ENCODE data around the gene USP35. TPM values are rescaled to one million over a fixed set of nuclear protein-coding genes. Genes with fewer than 3 reads are reported as not detected.

The USP35 gene
- total and polyA plus RNA-seq, 8 donors = 2.2 to 13.0 (median 4.4) TPM

GRCh38 chr11:78213526-78214330, 25.0 kb downstream of the USP35 start:
- 92% methylated on average over 8 of the region's 8 CpGs for WGBS, 2 donors
- H3K36me3 ChIP-seq = peaks cover 0 to 18% (median 4%) of the 10 kb centered on the region in 3 donors
- no peak for DNase-seq

GRCh38 chr11:78214331-78215194, 25.8 kb downstream of the USP35 start:
- intact Hi-C loops (cut with DNase I) = no loop called here
- Histone ChIP-seq H3K4me1 (no peaks in the 10 kb centered on the region), H3K27me3 (no peaks in the 10 kb centered on the region), H3K9me3 (no peaks in the 10 kb centered on the region), H3K36me3 (peaks cover 0 to 22% (median 4%) of the 10 kb centered on the region in 3 donors), H3K27ac (no peak overlapping the region), H3K4me3 (no peak overlapping the region)
- WGBS, 2 donors = 76 to 91% methylated on average over 11 to 12 of the region's 12 CpGs
- ATAC-seq (no peak), DNase-seq (no peak), FAIRE-seq (no peak)
- no peak for TF ChIP-seq CTCF (IDR thresholded peaks at IDR 0.05)

More at GRCh38 chr11:78213526-78214330, 25.0 kb downstream of the USP35 start:
- ATAC-seq (no peak), FAIRE-seq (no peak)
- H3K27me3 ChIP-seq = no peaks in the 10 kb centered on the region
- intact Hi-C loops (cut with DNase I) = no loop called here
- H3K4me1 ChIP-seq = no peaks in the 10 kb centered on the region
- H3K4me3 ChIP-seq = no peak overlapping the region
- TF ChIP-seq CTCF (IDR thresholded peaks at IDR 0.05) = no peak
- H3K27ac ChIP-seq = no peak overlapping the region
- no peaks in the 10 kb centered on the region for H3K9me3 ChIP-seq

- FAIRE-seq (no peak), DNase-seq (no peak), ATAC-seq (no peak)
- intact Hi-C loops (cut with DNase I) = no loop called here
- Histone ChIP-seq H3K27me3 (no peaks in the 10 kb centered on the region), H3K4me3 (no peak overlapping the region), H3K27ac (no peak overlapping the region), H3K4me1 (no peaks in the 10 kb centered on the region), H3K36me3 (peaks cover 0 to 16% (median 0%) of the 10 kb centered on the region in 3 donors), H3K9me3 (no peaks in the 10 kb centered on the region)
- no peak for TF ChIP-seq CTCF (IDR thresholded peaks at IDR 0.05)
- 81 to 89% methylated on average over 3 of the region's 3 CpGs for WGBS, 2 donors
These were observed 27.3 kb downstream of the USP35 start for GRCh38 chr11:78216021-78216420.

GRCh38 chr11:78216571-78217287, 28.0 kb downstream of the USP35 start:
- intact Hi-C loops (cut with DNase I) = no loop called here
- peaks cover 0 to 22% (median 0%) of the 10 kb centered on the region in 3 donors for H3K36me3 ChIP-seq
- WGBS, 2 donors = 91 to 95% methylated on average over 5 of the region's 5 CpGs
- H3K4me3 ChIP-seq = no peak overlapping the region
- ATAC-seq (no peak), FAIRE-seq (no peak), DNase-seq (no peak)
- no peaks in the 10 kb centered on the region for H3K27me3 ChIP-seq
- no peak overlapping the region for H3K27ac ChIP-seq
- H3K9me3 ChIP-seq = no peaks in the 10 kb centered on the region
- H3K4me1 ChIP-seq = no peaks in the 10 kb centered on the region
- TF ChIP-seq CTCF (IDR thresholded peaks at IDR 0.05) = no peak
